Limb (tissue), 2 donors: ENCODE measurements around the gene TNFRSF6B.
A peak's percentile ranks its signal among the peaks of the same experiment; 100 is the strongest.

Experiments used
- DNase-seq, 2 donors: peaks; one replicate each; pipeline ENCODE4 v3.0.0-alpha.2; 2016; ENCODE audit errors: extremely low spot score in 2 of 2

Gene TNFRSF6B

DNA sequence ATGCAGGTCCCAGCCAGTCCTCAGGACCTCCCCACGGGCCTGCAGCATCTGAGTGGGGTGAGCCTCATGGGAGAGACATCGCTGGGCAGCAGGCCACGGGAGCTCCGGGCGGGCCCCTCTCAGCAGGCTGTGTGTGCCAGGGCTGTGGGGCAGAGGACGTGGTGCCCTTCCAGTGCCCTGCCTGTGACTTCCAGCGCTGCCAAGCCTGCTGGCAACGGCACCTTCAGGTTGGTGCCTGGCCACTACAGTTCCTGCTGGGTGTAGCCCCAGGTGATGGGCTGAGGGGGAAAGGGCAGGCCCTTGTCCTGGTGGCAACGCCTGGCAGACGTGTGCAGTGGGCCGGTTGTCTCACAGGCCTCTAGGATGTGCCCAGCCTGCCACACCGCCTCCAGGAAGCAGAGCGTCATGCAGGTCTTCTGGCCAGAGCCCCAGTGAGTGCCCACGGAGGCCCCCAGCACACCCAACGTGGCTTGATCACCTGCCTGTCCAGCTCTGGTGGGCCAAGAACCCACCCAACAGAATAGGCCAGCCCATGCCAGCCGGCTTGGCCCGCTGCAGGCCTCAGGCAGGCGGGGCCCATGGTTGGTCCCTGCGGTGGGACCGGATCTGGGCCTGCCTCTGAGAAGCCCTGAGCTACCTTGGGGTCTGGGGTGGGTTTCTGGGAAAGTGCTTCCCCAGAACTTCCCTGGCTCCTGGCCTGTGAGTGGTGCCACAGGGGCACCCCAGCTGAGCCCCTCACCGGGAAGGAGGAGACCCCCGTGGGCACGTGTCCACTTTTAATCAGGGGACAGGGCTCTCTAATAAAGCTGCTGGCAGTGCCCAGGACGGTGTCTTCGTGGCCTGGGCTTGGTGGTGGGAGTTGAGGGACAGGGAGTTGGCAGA, 787 bp upstream of the TNFRSF6B start:
- peak in 1 of 2 donors; percentile 29 for DNase-seq

DNA sequence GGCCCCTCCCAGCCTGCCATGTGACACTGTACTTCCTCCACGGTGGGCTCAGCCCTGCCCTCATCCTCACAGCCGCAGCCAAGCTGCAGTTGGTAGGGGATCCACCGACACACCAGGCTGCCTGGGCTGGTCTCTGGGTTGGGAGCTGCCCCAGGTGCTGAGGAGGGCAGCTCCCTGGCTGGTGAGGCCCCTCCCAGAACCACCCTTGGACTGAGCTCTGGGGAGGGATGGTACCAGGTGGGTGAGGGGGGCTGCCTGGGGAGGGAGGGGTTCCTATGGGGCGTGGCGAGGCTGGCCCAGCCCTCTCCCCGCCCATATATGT, 185 bp upstream of the TNFRSF6B start:
- peak in 1 of 2 donors; percentile 44 for DNase-seq

GRCh38 chr20:63697357-63697867, 960 bp downstream of the TNFRSF6B start:
- DNase-seq = peak in 1 of 2 donors; percentile 40

DNA sequence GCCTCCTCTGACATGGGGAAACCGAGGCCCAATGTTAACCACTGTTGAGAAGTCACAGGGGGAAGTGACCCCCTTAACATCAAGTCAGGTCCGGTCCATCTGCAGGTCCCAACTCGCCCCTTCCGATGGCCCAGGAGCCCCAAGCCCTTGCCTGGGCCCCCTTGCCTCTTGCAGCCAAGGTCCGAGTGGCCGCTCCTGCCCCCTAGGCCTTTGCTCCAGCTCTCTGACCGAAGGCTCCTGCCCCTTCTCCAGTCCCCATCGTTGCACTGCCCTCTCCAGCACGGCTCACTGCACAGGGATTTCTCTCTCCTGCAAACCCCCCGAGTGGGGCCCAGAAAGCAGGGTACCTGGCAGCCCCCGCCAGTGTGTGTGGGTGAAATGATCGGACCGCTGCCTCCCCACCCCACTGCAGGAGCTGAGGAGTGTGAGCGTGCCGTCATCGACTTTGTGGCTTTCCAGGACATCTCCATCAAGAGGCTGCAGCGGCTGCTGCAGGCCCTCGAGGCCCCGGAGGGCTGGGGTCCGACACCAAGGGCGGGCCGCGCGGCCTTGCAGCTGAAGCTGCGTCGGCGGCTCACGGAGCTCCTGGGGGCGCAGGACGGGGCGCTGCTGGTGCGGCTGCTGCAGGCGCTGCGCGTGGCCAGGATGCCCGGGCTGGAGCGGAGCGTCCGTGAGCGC, 1.6 kb downstream of the TNFRSF6B start:
- DNase-seq = peak in 1 of 2 donors; percentile 38

GRCh38 chr20:63698739-63699465, 2.5 kb downstream of the TNFRSF6B start:
- peak in 1 of 2 donors; percentile 50 for DNase-seq

DNA sequence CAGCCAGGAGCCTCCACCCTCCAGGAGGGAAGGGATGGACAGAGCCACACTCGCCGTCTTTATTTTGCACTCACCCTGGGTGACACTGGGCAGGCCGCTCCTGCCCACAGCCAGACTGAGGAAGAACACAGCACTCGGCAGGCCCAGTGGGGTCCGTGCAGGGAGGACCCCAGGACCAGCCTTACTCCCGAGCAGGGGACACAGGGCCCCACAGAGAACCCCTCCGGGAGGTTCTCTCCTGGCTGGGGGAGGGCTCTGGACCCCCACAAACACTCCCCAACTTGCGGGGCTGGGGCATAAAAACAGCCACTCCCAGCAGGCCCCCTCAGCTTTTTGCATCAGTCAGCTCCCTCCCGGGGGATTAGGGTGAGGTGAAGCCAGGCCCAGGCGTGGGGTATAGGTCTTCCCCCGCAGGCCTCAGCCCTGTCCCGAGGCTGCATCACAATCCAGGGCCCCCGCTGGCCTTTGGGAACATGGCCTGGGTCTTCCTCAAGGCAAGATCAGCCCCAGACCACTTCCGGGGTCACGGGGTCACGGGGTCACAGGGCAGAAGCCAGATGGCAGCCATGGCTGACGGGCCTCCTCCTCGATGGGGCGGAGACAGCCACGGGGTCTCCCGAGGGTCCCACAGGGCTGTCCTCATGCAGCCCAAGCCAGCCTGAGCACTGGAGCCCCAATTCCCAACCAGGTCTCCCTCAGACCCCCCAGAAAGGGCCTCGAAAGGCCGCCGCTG, 3.2 kb downstream of the TNFRSF6B start:
- peak in 1 of 2 donors; percentile 45 for DNase-seq

DNA sequence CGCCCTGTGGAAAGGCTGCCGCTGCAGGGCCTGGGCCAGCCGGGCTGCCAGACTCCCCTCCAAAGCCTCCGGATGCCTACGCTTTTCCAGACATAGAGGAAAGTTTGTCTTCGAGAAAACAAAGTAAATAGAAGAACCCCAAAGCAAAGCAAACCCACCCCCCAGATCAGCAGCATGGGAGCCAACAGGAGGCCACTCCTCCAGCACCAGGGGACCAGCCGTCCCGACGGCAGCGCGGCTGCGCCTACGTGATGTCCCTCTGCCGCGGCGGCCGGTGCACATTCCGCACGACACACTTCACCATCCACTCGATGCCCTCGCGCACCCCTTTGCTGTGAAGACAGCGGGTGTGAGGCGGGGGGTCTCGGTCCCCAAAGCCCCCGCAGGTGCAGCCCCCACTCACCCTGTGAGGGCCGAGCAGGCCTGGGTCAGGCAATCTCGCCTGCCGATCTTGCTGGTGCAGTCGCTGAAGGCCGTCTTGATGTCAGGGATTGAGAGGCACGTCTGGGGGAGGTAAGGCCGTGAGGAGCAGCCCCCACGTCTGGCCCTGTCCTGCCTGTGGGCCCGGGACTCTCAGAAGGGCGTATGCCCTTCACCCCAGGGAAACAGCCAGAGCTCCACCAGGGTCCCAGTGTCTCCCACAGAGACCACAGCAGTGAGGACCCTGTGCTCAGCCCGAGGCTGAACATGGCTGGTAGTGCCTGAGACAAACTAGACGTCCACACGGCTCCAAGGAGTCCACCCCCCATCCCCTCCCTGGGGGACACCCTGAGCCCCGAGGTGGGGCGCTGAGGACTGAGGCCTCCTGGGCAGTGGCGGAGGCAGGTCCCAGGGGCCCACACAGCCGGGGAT, 4.0 kb downstream of the TNFRSF6B start:
- DNase-seq = no peak

- no peak for DNase-seq
Measured at GRCh38 chr20:63701051-63701328, 4.5 kb downstream of the TNFRSF6B start.

GRCh38 chr20:63701329-63702035, 5.0 kb downstream of the TNFRSF6B start:
- DNase-seq = peak in 1 of 2 donors; percentile 33

- no peak for DNase-seq
Measured at GRCh38 chr20:63702036-63702665, 5.7 kb downstream of the TNFRSF6B start.

DNA sequence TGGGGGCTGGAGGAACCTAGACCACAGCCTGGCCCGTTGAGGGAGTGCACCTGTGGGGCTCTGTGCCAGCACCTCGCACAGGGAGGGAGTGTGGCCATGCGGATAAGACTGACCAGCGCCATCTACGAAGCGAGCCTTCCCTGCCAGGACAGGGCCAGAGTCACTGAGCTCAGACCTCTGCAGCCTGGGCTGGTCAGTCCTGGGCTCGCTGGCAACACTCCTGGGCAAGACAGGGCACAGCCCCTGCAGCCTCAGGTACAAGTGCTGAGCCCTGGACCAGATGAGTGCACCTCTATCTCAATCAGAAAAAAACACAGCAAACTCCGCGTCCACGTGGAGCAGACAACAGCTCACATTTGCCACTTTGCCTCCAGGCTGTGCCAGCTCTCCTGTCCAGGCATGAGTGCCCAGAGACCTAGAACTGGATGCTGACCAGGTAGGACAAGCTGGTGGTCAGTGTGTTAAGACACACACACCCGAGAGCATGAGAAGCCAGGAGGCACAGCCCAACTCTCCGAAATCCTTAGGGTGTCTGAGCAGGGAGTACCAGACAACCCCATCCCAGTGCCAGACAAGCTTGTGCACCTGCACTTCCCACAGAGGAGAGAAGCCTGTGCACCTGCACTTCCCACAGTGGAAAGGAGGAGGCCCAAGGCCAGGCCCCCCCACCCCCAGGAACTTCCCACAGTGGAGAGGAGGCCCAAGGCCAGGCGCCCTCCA, 6.5 kb downstream of the TNFRSF6B start:
- DNase-seq = no peak

DNA sequence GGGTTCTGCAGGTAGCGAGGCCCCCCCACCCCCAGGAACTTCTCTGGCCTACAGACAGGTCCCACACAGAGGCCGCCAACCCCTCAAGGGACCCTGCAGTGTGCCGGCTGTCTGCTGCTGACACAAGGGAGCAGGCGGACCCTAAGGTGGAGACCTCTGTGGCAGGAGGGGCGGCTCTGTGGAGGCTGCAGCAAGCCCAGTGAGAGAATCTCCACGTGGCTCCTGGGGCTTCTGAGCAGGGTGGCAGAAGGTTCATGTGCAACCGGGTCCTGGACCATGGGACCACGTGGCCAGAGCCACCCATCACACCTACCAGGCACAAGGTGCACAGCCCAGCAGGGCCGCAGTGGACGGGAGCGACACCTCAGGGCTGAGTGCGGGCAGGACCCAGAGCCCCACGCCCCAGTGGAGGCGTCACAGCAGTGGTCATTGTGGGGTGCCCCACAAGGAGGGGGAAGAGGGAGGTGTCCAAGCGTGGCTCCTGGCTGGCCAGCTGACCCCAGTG, 7.1 kb downstream of the TNFRSF6B start:
- DNase-seq = no peak

DNA sequence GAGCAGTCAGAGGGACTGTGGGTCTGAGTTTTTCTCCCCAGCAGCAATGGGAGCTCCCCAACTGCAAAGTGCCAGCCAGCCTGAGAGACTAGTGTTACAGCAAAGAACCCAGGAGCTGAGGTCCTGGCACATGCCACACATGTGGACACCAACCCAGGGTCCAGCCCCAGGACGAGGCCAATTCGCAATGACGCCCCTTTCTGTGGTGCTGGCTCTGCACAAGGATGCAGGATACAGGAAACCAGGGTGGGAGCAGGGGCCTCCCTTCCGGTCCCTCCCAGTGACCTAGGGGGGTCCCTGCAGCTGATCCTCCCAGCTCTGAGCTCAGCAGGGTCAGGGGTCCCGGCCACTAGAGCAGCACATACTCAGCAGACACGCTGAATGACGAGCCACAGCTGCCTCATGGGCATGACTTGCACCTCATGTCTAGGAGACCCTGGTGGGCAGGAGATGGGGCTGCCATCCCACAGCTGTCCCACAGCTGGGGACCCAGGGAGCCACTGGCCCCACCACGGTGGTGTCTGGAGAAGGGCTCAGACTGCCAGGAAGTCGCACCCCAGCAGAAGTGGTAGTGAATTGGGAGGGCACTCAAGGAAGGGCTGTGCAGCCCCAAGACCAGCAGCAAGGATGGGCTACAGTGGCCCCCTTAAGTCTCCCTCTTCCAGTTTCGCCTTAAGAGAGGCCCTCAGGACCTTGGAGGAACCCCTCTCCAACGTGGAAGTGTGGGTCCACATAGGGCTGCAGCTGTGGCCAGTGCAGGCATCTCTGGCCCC, 7.7 kb downstream of the TNFRSF6B start:
- no peak for DNase-seq

DNA sequence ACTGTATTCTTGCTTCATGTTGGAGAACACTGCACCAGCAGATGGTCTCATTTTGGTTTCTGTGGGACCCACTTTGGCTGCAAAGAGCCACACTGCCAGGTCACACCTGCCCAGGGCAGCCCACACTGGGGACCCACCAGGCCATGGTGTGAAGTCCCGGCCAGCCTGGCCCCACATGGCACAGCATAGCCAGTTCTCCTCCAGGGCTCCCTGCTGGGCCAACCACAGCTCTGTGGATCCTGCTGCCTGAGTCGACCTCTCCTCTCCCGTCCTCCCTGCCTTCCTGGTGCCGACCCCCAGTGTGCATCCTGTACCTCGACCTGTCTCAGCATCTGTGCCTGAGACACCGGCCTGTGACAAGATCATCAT, 8.3 kb downstream of the TNFRSF6B start:
- DNase-seq = no peak

DNA sequence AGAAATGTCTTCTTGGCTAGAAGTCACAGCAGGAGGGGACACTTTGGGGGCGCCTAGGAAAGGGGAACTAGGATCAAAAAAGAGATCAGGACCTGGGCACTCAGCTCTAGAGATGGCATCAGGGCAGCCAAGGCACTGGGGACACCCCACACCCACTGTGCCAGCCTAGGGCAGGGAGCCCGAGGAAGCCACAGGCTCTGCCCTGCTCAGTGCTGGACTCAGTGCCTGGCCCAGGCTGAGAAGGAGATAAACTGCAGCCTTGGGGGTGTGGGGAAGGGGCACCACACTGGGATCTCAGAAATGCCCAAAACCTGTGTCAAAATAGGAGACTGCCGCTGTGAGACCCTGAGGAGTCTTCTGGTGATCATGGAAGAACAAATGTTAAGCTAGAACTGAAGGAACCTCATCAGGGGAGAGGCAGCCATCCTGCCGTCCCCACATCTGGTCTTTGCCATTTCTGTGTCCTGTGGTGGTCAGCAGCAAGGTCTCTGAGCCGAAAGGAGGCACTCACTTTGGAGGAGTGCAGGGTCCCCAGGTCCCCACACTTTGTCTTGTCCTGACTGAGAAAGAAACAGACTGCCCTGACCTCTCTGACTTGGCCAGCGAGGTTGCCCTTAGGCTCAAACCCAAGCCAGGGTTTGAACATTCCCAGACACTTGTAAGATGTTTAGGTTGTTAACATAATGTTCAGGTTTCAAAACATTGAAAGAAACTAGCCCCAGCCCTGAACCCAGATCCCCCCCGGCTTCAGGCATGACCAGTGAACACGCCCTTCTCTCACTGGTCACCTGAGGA, 9.0 kb downstream of the TNFRSF6B start:
- DNase-seq = no peak

- peak in 1 of 2 donors; percentile 23 for DNase-seq
Measured at GRCh38 chr20:63706027-63706695, 9.7 kb downstream of the TNFRSF6B start.
